NCI-H2081 treated with DMSO at 0.1 percent for 48 hours (cell line): ENCODE results near the gene ASH1L.
A peak's percentile ranks its signal among the peaks of the same experiment; 100 is the strongest.
"Not testable (repeated sequence)": the region's sequence is repeated elsewhere in the genome, so short reads cannot be mapped to it uniquely, and the experiment has no call there.

ENCODE experiments used
- DNase-seq: peaks from one replicate; lab custom pipeline; 2025; lab: John Stamatoyannopoulos, UW

The ASH1L gene

DNA sequence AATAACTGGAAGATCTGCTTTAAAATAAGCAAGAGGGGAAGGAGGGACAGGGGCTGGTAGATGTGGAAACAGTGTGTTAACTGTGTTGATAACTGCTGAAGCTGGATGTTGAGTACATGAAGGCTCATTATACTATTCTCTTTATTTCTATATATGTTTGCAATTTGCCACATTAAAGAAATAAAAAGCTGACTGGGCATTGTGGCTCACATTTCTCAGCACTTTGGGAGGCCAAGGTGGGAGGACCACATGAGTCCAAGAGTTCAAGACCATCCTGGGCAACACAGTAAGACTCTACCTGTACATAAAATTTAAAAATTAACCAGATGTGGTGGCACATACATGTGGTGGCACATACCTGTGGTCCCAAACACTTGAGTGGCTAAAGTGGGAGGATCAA is 6.7 kb downstream of the ASH1L start:
- DNase-seq: no peak

DNA sequence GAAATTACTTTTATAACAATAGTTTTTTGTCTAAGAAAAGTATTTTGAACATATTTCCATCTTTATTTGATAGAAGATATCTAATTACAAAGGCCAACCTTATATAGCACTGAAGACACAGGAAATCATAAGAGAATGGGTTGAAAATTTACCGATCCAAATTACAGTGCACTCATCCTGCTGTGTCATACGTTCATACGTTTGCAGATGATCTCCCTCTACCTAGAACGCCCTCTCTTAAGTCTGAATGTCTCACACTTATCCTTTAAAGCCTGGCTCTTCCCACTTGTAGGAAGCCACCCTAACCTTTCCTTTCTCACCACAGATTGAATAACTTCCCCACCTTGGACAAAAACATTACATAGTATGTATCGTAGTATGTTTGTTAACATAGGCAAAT is 9.3 kb downstream of the ASH1L start:
- DNase-seq: no peak

DNA sequence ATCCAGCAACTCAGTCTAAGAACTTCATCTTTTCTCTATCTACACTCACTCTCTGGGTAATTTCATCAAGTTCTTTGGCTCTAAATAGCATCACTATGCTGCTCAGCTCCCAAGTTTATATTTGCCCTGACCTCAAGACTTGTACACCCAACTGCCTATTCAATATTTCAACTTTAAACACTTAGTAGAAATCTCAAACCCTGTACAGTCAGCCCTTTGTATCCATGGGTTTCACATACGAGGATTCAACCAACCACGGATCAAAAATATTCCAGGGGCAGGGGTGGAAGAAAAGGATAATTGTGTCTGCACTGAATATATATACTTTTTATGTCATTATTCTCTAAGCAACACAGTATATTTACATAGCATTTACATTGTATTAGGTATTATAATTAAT is 13.9 kb downstream of the ASH1L start:
- DNase-seq: no peak

DNA sequence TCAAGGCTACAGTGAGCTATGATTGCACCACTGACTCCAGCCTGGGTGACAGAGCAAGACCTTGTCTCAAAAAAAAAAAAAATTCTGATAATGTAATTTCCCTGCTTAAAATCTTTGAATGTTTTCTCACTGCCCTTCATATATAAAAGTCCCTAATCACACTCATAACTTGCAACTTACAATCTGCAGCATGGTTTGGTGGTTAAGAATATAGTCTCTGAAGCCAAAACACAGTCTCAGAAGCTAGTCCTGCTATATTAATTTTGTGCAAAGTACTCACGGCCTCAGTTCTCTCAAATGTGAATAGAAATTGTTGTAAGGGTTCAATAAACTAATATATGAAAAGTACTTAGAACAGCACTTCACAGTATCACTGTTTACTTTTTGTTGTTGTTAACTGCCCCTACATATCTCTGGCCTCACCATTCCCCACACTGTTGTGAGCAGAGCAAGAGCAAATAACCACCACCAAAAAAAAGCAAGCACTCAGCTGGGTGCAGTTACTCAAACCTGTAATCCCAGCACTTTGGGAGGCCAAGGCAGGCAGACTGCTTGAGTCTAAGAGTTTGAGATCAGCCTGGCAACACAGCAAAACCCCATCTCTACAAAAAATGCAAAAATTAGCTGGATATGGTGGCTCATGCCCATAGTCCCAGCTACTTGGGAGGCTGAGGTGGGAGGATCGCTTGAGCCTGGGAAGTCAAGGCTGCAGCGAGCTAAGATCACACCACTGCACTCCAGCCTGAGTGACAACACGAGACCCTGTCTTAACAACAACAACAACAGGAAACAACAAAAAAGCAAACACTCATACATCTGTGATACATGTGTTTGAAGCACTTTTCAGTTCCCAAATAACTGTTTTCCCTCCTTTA is 22.4 kb downstream of the ASH1L start:
- DNase-seq: no peak

DNA sequence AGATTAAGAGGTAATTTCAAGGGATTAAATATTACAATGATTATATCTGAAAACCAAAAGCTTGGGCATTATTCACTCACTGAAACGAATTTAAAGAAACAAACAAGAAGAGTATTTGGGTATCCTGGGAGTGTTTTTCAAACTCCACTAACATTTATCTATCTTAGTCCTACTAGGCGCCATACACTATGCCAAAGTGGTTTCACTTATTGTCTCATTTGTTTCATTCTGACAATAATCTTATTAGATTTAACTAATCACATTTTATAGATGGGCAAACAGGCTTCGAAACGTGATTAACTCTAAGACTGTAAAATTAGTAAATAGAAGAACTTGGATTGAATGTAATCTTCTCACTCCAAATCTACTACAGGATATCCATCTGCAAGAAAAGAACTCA is 25.4 kb downstream of the ASH1L start:
- no peak for DNase-seq

DNA sequence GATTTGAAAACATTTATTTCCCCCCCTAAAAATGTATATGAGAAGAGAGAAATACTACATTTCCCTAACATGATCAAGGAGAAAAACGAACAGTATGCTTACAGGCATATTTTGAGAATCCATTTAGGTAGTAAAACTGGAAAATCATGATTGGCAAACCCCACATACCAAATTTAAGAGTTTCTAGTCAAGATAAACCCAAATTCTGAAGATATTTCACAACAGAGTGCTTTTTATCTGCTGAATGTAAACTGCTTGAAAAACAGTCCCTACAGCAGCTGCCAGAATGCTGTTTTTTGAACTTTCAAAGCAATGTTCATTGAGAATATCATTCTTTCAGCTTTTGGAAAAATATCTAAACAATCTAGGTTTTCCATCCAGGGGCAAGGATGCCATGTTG is 31.0 kb downstream of the ASH1L start:
- no peak for DNase-seq

DNA sequence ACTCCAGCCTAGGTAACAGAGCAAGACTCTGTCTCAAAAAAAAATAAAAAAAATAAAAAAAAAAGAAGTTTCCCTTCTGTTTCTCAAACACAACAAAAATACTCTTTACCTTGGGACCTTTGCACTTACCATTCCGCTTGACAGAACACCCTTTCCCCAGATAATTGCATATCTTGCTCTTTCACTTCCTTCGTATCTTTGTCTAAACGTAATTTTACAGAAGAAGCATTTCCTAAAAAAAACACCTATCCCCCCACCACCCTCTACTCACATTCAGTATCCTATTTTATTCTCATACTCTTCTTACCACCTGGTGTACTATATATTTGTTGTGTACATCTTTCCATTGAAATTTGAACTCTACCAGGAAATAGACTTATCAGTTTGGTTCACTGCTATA is 32.7 kb downstream of the ASH1L start:
- no peak for DNase-seq

DNA sequence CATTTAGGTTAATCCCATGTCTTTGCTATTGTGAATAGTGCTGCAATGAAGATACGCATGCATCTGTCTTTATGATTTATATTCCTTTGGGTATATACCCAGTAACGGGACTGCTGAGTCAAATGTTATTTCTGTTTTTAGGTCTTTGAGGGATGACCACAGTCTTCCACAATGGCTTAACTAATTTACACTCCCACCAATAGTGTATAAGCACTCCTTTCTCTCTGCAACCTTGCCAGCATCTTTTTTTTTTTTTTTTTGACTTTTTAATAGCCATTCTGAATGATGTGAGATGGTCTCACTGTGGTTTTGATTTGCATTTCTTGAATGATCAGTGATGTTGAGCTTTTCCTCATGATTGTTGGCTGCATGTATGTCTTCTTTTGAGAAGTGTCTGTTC is 33.5 kb downstream of the ASH1L start:
- DNase-seq: no peak

DNA sequence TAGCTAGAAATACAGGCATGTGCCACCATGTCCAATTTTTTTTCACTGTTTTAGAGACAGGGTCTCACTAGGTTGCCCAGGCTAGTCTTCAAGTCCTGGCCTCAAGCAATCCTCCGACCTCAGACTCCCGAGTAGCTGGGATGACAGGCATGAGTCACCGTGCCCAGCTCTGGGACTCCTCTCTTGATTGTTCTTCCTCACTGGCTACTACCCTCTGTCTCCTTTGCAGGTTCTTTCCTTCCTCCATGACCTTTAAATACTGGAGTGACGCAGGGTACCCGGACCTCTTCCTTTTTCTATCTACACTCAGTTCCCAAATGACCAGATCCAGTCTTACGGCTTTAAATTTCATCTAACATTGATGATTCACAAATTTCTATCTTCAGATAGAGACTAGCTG is 34.9 kb downstream of the ASH1L start:
- no peak for DNase-seq

DNA sequence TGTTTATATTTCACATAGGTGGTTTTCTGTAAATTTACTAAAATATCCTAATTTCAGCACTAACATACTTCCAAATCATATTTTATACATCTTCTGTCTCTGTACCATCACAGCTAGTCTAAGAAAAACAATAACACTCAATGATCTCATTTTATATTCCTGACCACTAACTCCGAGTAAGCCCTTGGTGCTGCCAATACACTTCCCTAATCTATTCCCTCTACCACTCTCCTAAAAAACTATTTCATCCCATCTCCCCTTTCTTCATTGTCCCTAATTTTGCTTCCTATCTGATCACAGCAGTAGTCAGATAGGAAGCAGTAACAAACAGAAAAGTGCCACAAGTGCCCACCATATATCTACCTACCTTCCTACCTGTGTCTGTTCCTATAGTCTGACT is 36.2 kb downstream of the ASH1L start:
- DNase-seq: no peak

DNA sequence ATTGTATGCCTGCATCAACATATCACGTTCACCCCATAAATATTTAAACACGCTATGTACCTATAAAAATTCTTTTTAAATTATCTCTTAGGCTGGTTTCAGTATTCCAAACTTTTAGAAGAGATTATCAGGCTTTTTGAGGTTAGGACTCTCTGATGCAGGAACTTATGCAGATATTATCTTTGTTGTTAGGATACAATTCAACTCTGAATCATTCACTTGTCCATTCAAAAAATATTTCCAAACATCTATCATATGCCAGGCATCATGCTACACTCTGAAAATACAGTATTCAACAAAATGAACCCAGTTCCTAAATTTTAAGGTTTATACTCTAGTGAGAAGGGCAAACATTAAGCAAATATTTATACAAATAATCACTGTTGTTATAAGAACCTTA is 40.5 kb downstream of the ASH1L start:
- DNase-seq: no peak

DNA sequence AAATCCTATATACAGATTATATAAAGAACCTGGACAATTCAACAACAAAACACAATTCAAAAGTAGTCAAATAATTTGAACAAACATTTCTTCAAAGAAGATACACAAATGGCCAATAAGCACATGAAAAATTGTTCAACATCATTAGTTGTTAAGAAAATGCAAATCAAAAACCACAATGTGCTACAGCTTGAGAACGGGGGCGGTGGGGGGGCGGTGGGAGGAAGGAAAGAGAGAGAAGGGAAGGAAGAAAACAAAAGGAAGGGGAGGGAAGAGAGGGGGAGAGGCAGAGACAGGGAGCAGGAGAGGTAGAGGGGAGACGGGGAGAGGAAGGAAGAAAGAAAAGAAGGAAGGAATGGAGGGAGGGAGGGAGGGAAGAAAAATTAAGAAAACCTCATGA is 44.1 kb downstream of the ASH1L start:
- no peak for DNase-seq

DNA sequence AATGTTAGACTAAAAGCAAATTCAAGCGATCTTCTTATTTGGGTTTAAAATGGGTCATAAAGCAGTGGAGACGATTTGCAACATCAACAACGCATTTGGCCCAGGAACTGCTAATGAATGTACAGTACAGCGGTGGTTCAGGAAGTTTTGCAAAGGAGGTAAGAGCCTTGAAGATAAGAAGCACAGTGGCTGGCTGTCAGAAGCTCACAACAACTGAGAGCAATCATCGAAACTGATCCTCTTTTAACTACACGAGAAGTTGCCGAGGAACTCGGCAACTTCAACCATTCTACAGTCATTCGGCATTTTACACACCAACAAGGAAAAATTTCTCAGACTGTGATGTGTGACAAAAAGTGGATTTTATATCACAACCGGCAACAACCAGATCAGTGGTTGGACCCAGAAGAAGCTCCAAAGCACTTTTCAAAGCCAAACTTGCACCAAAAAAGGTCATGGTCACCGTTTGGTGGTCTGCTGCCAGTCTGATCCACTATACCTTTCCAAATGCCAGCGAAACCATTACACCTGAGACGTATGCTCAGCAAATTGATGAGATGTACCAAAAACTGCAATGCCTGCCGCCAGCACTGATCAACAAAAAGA is 47.9 kb downstream of the ASH1L start:
- no peak for DNase-seq

DNA sequence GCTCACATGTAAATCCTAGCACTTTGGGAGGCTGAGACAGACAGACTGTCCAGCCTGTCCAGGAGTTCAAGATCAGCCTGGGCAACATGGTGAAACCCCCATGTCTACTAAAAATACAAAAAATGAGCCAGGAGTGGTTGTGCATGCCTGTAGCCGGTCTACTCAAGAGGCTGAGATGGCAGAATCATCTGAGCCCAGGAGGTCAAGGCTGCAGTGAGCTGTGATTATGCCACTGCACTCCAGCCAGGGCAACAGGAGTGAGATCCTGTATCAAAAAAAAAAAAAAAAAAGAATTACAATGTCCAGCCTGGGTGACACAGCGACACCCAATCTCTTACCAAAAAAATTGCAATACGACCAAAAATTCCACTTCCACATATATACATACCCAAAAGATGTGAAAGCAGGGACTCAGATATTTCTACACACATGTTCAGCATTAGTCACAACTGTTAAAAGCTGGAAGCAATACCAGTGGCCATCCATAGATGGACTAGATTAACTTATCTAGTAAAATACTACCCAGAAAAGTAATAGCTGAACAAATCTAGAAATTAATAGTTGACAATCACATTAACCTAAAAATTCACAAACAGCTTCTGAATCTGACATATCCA is 49.2 kb downstream of the ASH1L start:
- no peak for DNase-seq

DNA sequence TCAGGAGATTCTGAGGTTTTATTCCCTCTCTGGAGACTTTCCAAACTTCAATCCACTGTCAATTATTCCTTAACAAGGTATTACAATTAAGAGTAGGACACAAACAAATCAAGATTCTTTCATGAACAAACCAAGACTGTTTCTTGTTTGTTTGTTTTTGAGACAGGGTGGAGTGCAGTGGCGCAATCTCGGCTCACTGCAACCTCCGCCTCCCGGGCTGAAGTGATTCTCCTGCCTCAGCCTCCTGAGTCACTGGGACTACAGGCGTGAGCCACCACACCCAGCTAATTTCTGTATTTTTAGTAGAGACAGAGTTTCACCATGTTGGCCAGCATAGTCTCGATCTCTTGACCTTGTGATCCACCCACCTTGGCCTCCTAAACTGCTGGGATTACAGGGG is 51.2 kb downstream of the ASH1L start:
- not testable (repeated sequence) for DNase-seq

DNA sequence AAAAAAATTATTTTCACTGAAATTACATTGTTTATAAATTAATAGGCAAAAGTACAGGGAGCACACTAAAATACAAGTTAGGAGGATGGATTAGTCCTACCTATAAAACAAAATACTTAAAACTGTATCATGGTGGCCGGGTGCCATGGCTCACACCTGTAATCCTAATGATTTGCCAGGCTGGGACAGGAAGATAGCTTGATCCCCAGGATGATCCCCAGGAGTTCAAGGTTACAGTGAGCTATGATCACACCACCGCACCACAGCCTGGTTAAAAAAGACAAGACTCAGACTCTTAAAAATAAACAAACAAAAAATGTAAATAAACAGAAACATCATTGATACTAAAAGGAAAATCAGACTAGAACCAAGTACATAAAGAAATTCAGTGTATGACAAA is 53.5 kb downstream of the ASH1L start:
- DNase-seq: no peak

DNA sequence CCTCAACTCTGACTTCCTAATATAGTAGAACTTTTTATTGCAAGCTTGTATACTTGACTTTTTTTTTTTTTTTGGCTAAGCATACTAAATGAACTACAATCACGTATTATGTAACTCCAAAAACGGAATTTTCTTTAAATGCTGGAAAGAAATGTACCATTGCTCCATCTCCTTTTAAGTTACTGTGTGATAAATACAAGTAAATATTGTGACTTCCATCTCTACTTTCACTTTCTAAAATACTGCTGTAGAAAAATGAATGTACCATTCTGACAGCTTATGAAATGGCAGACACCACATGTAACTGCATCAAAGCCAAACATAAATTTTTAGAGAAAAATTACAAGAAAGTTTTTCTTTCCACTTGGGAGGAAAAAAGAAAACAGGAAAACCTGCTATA is 54.7 kb downstream of the ASH1L start:
- DNase-seq: no peak

DNA sequence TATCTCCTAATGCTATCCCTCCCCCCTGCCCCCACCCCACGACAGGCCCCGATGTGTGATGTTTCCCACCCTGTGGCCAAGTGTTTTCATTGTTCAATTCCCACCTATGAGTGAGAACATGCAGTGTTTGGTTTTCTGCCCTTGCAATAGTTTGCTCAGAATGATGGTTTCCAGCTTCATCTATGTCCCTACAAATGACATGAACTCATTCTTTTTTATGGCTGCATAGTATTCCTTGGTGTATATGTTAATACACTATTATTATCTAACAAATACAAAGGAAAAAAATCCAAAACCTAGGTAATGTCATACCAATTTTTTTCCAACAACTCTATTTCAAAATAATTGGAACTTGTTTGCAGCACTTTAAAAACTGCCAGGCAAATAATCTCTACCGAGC is 56.6 kb downstream of the ASH1L start:
- DNase-seq: not testable (repeated sequence)

DNA sequence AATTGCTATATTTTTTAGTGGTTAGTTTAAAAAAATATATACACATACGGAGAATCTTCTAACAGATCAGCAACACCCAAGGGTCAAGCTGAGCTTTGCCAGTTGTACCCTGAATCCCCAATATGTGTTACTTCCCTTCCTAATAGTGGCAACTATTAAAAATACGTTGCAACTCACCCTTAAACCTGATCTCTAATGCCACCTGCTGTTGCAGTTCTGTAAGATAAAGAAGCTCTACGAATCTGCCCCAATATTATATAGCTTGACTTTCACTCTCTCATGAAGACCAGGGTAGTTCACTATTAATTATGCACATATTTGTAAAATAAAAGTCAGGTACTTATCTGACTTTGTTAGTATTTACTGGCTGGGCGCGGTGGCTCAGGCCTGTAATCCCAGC is 58.4 kb downstream of the ASH1L start:
- no peak for DNase-seq

DNA sequence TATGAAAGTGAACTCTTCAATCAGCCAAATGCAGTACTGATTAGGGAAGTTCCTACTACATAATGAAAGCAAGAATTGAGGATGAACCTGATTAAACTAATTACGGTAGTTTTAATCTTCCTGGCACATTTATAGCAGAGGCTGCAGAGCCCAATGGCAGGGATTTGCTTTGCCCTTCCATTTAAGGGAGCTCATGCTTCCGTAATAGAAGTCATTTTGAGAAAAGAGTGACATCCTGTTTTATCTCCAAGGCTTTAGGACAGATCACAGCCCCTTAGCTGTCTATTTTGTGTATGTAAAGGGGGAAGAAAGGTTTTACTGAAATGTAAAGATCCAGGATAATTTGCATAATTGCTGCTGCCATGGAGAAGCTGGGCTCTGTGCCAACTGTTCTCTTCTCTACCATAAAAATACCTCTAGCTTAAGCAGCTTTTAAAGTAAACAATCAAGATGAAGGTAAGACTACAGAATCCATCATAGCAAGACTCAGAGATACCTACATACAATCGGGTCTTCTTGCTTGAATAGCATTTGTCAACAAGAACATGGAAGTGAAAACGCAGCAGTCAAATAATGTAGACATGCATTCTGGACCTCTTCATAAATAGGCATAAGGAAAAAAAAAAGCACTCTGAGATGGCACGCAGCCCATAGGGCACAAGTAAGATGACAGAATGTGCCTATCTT is 62.5 kb downstream of the ASH1L start:
- peak; percentile 87 for DNase-seq

DNA sequence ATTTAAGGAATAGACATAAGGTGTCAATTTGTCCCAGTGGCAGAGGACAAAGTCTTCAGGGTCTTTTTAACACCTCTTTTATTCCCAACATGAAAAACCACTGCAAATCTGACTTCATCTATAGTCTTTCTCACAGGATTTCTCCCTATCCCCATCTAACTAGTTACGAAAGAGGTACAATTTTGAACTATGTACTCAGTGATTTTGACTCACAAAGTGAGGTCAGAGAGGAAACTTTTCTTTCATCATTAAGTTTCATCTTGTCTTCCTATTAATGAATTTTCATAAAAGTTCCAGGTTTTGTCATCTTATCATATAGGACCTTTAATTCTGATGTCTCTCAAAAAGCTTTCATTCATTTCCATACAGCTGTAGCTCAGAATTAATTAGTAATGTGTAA is 63.3 kb downstream of the ASH1L start:
- DNase-seq: no peak

DNA sequence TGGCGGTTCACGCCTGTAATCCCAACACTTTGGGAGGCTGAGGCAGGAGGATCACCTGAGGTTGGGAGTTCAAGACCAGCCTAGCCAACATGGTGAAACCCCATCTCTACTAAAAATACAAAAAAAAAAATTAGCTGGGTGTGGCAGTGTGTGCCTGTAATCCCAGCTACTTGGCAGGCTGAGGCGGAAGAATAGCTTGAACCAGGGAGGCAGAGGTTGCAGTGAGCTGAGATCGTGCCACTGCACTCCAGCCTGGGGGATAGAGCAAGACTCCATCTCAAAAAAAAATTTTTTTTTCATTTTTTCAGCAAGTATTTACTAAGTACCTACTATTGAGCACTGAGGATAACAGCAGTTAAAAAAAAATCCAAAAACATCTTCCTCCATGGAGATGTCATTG is 69.0 kb downstream of the ASH1L start:
- not testable (repeated sequence) for DNase-seq

DNA sequence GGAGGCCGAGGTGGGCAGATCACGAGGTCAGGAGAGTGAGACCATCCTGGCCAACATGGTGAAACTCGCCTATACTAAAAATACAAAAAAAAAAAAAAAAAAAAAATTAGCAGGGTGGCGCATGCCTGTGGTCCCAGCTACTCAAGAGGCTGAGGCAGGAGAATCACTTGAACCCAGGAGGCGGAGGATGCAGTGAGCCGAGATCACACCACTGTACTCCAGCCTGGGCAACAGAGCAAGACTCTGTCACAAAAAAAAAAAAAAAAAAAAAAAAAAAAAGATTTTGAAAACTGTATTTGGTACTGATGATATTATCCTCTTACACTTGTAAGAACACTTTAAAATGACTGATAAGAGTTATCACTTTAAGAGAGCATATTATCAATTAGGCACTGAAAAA is 74.2 kb downstream of the ASH1L start:
- not testable (repeated sequence) for DNase-seq
